Measurements from ENCODE around the gene RPP40.
A peak's percentile ranks its signal among the peaks of the same experiment; 100 is the strongest.
"Not testable (repeated sequence)": the region's sequence is repeated elsewhere in the genome, so short reads cannot be mapped to it uniquely, and the experiment has no call there.

RPP40 gene

GRCh38 chr6:5003604-5004372 lies at the start of gene RPP40:
Gene RPP40 (minus strand): TSS chr6:5004037. CDS start chr6:5004002, 35 bp downstream.
- peak; percentile 99 for DNase-seq (ENCODE audit: low read depth)

GRCh38 chr6:5053038-5053437 lies 49.2 kb upstream of the RPP40 start:
- DNase-seq (ENCODE audit: low read depth) = no peak

- DNase-seq (ENCODE audit: low read depth) = no peak
These were observed 47.6 kb upstream of the RPP40 start for GRCh38 chr6:5051394-5051793.

GRCh38 chr6:5050009-5050408 lies 46.2 kb upstream of the RPP40 start:
- DNase-seq (ENCODE audit: low read depth) = no peak

- DNase-seq (ENCODE audit: low read depth) = no peak
These were observed 42.6 kb upstream of the RPP40 start for GRCh38 chr6:5046430-5046829.

GRCh38 chr6:5045416-5045815 lies 41.6 kb upstream of the RPP40 start:
- no peak for DNase-seq (ENCODE audit: low read depth)

- DNase-seq (ENCODE audit: low read depth) = no peak
These were observed 41.0 kb upstream of the RPP40 start for GRCh38 chr6:5044866-5045265.

GRCh38 chr6:5042436-5042835 lies 38.6 kb upstream of the RPP40 start:
- DNase-seq (ENCODE audit: low read depth) = no peak

GRCh38 chr6:5041955-5042354 lies 38.1 kb upstream of the RPP40 start:
- no peak for DNase-seq (ENCODE audit: low read depth)

GRCh38 chr6:5036269-5036668 lies 32.4 kb upstream of the RPP40 start:
- no peak for DNase-seq (ENCODE audit: low read depth)

- DNase-seq (ENCODE audit: low read depth) = no peak
These were observed 30.9 kb upstream of the RPP40 start for GRCh38 chr6:5034736-5035135.

- no peak for DNase-seq (ENCODE audit: low read depth)
These were observed 30.5 kb upstream of the RPP40 start for GRCh38 chr6:5034328-5034727.

GRCh38 chr6:5033214-5033904 lies 29.5 kb upstream of the RPP40 start:
- DNase-seq (ENCODE audit: low read depth) = not testable (repeated sequence)

GRCh38 chr6:5032706-5033105 lies 28.9 kb upstream of the RPP40 start:
- not testable (repeated sequence) for DNase-seq (ENCODE audit: low read depth)

GRCh38 chr6:5031150-5031549 lies 27.3 kb upstream of the RPP40 start:
- DNase-seq (ENCODE audit: low read depth) = no peak

GRCh38 chr6:5030596-5031136 lies 26.8 kb upstream of the RPP40 start:
- DNase-seq (ENCODE audit: low read depth) = peak; percentile 27

- DNase-seq (ENCODE audit: low read depth) = no peak
These were observed 25.8 kb upstream of the RPP40 start for GRCh38 chr6:5029609-5030008.

- DNase-seq (ENCODE audit: low read depth) = no peak
These were observed 25.1 kb upstream of the RPP40 start for GRCh38 chr6:5028921-5029320.

GRCh38 chr6:5028301-5028700 lies 24.5 kb upstream of the RPP40 start:
- no peak for DNase-seq (ENCODE audit: low read depth)

- no peak for DNase-seq (ENCODE audit: low read depth)
These were observed 22.3 kb upstream of the RPP40 start for GRCh38 chr6:5025911-5026819.

GRCh38 chr6:5023923-5024322 lies 20.1 kb upstream of the RPP40 start:
- no peak for DNase-seq (ENCODE audit: low read depth)

- no peak for DNase-seq (ENCODE audit: low read depth)
These were observed 16.3 kb upstream of the RPP40 start for GRCh38 chr6:5020142-5020541.

Measured in stimulated activated CD8-positive, alpha-beta memory T cell treated with anti-CD3 and anti-CD28 coated beads, Interleukin-12 subunit alpha, Interleukin-12 subunit beta, amount 100 ng/mL, for 4 hours (primary cell).